NCI-H1694 treated with DMSO at 0.1 percent for 48 hours (cell line): Measurements from ENCODE around the gene ITPR2.
"Not testable (repeated sequence)": the region's sequence is repeated elsewhere in the genome, so short reads cannot be mapped to it uniquely, and the experiment has no call there.

ENCODE experiments used
- DNase-seq: peaks from one replicate; lab custom pipeline; 2025; lab: John Stamatoyannopoulos, UW

Gene ITPR2

GRCh38 chr12:26700430-26700829 lies 132.6 kb downstream of the ITPR2 start:
- no peak for DNase-seq

DNA sequence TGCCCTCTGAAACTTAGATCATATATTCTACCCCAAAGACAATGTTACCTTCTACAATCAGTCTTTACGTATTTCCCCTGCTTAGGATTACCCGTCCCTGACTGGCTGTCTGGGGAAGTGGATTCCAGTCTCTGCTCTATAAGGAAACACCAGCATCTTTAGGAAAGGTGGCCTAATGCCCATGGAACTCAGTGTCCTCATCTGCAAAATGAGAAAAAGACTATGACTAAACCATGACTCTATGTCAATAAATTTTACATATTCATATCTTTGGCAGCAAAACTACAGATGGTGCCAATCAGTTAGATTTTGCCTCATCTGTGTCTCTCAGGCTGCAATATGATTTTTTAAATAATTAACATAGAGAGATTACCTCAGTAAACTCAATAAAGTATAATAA lies 133.8 kb downstream of the ITPR2 start:
- DNase-seq: no peak

GRCh38 chr12:26698186-26698585 lies 134.8 kb downstream of the ITPR2 start:
- DNase-seq: no peak

DNA sequence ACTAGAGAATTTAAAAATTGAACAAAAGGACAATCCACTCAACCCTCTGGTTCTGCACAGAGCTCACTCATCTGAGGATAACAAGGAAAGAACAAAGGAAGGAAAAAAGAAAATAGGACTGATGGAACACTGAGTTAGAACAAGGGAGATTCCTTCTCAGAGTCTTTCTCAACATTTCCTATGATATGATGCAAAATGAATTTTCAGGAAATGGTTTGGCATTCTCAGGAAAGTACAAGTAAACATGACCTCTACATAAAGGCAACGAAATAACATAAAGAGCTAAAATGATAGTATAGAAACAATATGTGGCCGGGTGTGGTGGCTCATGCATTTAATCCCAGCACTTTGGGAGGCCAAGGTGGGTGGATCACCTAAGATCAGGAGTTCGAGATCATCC lies 135.8 kb downstream of the ITPR2 start:
- DNase-seq: no peak

- DNase-seq: no peak
Measured at GRCh38 chr12:26696613-26697092, 136.3 kb downstream of the ITPR2 start.

GRCh38 chr12:26696048-26696612 lies 136.9 kb downstream of the ITPR2 start:
- no peak for DNase-seq

DNA sequence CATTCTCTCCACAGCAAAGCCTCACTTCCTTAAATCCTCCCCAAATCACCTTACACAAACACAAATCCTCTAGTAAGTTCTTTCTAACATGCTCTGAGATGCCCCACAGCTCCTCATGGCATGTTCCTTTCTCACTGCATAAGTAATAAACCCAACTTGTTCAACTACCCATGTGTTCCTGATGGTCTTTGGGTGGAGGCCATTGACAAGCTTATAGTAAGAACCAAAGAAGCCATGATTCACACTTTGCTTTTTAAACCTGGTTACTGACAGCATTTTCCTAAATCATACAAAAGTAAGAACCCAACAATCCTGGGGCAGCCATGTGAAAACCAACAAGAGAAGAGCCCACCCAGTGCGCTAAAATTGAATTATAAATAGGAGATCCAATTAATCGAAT lies 138.6 kb downstream of the ITPR2 start:
- DNase-seq: no peak

DNA sequence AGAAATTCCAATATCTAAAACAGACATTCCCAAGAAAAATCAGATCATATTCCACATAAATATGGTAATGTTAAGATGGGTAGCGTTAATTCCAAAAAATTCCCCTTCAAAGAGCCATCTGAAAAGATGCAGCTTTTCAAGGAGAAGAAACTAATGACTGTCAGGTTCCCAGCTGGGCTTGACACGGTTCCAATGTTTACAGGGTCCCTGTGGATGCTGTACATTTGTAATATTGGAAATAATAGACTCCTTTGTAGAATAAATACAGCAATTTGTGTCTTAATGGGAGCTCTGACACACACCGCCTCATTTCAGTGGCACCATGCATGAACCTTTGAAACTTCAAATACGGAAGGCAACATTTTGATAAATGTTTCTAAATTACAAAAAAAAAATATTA lies 140.6 kb downstream of the ITPR2 start:
- no peak for DNase-seq

DNA sequence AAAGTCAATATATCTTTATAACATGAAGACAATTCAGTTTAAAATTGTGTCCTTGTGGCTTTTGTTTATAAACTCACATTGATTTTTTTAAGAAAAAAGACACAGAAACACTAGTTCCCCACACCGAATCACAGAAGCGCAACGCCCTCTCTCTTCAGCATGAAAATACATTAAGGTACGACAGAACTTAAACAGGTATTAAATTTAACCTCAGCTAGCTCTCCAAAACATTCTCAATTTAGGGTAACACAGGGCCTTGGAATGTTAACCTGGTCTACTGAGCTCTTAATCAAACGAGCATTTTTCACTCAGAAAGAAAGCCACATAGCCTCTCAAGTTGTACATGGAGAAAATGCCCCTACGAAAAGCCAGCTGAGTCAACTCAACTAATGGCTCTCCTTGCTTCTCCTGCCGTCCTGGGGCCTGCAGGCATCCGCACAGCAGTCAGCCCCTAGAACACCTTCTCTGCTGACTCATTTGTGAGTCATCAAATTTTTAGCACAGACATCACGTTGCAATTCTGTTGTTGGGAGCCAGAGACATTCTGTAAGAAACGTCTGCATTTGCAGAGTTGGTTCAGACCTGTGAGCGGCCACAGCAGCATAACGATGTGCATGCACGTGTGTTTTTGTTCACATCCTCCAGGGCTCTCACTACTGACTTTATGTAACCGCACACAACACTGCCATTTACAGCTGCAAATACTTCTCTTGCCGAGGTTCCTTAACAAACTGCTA lies 141.6 kb downstream of the ITPR2 start:
- no peak for DNase-seq

- no peak for DNase-seq
Measured at GRCh38 chr12:26690601-26691000, 142.4 kb downstream of the ITPR2 start.

- no peak for DNase-seq
Measured at GRCh38 chr12:26689281-26689841, 143.6 kb downstream of the ITPR2 start.

DNA sequence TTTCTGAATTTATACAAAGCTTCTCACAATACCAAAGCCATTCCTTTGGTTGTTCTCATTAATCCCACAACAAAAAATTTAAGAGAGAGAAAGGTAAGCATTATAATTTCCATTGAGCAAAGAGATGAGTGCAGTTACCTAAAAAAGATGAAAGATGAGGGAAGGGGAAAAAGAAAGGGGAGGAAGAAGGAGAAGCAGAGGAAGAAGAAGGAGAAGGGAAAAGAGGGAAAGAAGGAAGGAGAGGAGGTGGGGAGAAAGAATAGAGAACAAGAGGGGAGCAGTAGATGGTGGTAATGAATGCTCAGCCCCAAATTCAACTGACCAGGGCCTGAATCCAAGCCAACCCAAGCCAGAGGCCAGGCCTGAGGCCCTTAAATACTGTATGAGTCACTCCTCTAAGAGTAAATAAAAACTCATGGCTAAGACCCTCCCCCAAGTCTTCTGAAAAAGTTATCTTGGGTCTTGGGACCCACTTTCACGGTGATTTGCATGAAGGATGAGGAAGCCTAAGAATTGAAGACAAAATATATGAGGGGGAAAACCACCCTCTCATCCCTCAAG lies 144.6 kb downstream of the ITPR2 start:
- no peak for DNase-seq

GRCh38 chr12:26686408-26686807 lies 146.6 kb downstream of the ITPR2 start:
- no peak for DNase-seq

GRCh38 chr12:26684101-26684500 lies 148.9 kb downstream of the ITPR2 start:
- DNase-seq: no peak

- DNase-seq: no peak
Measured at GRCh38 chr12:26683443-26683842, 149.6 kb downstream of the ITPR2 start.

- no peak for DNase-seq
Measured at GRCh38 chr12:26680727-26681455, 152.1 kb downstream of the ITPR2 start.

GRCh38 chr12:26678697-26679660 lies 154.0 kb downstream of the ITPR2 start:
- DNase-seq: no peak

GRCh38 chr12:26671487-26671886 lies 161.5 kb downstream of the ITPR2 start:
- DNase-seq: not testable (repeated sequence)

DNA sequence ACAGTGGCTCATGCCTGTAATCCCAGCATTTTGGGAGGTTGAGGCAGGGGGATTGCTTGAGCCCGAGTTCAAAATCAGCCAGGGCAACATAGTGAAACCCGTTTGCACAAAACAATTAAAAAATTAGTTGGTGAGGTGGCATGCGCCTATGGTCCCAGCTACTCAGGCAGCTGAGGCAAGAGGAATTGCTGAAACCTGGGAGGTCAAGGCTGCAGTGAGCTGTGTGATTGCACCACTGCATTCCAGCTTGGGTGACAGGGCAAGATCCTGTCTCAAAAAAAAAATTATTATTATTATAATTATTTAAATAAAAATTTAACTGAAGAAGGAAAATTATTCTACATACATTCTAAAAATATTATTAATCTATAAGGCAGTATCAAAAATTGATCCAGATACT lies 164.1 kb downstream of the ITPR2 start:
- DNase-seq: no peak

DNA sequence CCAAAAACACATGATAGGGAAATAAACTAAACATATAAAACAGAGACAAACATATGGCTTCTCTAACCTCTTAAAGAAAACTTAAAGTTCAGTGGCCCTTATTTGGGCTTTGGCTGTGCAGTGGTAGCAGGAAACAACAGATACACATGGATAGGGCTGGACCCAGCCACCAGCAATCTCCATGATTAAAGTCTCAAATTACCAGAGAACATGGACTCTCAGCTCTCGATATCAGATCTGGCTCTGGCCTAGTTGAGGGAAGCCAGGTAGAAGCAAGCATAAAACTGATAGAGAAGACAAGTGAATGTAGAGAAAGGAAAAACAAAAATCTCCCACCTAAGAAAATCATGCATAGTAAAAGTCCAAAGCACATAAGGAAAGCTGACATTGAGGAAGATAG lies 164.8 kb downstream of the ITPR2 start:
- no peak for DNase-seq

DNA sequence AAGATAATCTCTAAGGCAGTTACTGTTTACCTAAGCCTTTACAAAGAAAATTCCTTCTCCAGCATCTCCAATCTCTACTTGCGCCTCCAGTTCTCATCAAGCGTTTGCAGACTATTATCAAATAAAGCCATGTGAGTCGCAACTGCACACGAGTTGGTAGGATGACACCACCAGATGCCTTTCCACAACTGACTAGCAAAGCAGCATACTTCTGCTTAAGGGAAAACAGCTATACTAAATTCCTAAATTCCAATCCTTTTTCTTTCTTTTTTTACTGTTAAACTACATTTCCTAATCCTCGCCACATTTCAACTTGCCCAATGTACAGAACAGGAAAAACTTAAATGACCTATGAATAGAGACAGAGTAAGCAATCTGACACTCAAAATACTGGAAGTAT lies 166.7 kb downstream of the ITPR2 start:
- DNase-seq: no peak
